ENCODE measurements around the gene ICE1.
"Not testable (repeated sequence)": the region's sequence is repeated elsewhere in the genome, so short reads cannot be mapped to it uniquely, and the experiment has no call there.

Gene ICE1

DNA sequence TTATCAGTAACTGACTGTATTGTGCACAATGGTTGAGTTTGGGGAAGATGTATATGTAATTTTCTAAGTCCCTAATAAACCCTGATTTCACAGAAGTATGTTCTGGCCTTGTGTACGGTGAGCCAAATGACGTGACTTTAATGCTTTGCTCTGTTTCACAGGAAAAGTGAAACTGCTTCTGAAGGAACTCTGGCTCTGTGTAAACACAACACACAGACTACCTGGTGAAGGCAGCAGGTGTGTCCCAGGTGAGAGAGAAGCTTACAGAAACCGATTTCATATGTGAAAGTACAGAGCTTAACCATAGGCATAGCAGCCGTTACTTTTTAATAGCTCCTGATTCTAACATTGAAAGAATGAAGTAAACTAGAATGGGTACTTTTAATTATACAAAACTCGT, 31.9 kb downstream of the ICE1 start:
- DNase-seq, result no peak

DNA sequence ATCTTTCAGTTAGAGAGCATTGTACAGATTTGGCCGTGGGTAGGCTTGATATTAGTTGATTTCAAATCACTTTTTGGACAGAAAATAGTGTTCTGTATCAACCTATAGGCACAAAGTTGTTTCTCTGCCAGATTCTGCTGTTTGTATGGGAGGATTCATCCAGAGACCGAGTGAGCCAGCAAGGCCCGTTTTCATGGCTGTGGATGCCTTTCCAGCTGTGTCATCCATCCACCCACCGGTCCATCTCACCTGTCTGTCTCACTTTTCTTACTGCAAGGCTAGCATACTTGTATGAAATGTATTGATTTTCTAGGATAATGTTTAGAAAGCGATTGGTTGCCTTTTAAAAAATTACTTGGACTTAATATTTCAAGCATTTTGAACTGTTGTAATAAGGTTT, 34.4 kb downstream of the ICE1 start:
- DNase-seq, result no peak

DNA sequence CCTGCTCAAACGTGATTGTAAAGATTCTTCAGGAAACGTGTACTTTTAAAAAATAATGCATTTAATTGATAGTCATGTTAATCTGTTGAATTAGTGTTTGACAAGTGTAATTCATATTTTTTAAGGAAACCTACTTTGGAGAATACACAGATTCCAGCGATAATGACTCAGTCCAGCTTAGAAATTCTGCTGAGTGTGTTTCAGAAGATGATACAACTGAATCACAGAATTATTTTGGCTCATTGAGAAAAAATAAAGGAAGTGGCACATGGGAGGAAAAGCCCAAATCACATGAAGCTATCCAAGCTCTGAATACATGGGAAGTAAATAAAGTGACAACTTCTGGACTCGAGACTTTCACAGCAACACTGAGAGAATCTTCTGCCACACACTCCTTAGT, 37.8 kb downstream of the ICE1 start:
- DNase-seq, result no peak

DNA sequence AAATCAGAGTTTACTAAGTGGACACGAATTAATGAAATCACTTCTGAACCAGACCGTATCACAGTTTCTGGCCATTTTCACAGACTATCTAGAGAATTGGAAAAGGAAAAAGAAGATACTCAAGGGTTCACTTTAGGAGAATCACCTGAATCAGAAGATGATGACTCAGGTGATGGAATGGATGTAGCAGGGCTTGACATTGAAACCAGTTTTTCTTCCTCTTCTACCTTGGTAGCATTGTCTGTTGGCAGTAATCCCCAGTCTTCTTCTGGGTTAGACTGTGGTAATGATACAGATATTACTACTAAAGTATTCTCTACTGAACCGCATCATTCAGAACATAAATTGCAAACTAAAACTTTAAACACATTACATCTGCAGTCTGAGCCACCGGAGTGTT, 38.5 kb downstream of the ICE1 start:
- DNase-seq, result no peak

DNA sequence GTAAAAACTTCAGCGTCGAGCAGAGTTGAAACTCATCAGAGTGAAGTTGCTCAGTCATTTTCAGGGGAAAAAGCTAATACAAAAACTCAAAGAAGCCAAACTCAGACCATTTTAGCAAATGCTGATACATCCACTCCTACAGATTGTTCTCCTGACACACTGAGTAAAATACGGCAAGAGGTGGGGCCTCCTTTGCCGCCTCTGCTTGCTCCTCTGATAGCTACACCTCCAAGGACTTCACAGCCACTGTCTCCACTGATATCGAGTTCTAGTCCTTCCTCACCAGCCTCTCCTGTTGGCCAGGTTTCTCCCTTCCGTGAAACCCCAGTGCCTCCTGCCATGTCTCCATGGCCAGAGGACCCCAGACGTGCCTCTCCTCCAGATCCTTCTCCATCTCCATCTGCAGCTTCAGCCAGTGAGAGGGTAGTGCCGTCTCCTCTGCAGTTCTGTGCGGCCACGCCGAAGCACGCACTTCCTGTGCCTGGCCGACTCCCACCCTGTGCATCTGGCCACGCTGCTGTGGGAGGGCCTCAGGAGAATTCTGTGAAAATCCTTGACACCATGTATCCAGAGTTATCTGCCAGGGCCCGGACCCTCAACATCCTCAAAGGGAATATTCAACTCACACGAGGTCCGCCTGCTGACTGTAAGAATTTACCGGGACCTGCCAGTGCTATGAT, 41.7 kb downstream of the ICE1 start:
- DNase-seq, result no peak

DNA sequence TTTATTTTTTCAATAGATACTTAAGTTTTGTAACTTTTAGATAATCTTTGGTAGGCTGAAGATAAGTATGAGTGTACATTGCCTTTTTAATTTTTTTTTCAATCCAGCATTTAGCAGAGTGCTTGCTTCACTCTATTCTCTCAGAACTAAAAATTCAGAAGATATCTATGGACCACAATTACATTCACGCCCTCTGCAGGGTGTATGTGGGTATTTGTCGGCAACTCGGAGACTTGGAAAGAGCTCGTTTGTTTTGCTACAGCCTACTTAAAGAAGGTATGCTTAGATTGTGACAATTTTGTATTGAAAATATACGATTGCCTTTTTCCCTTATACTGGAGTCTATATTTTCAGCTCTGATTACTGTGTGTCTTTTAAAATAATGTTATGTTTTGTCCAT, 43.8 kb downstream of the ICE1 start:
- DNase-seq, result no peak

DNA sequence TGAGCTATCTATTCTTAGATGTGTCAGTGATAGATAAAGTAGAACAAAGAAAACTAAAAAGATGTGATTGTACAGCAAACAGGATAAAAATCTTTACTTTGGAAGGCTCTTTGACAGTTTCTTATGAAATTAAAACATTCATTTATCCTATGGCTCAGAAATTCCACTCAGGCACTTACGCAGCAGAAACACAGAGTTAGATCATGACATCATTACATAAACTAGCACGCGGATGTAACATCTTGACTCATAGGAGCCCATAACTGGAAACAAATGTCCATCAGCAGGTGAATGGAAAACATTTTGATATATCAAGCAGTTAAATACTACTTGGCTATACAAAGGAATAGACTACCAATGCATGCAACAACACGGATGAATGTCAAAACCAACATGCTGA, 45.3 kb downstream of the ICE1 start:
- no peak for DNase-seq

DNA sequence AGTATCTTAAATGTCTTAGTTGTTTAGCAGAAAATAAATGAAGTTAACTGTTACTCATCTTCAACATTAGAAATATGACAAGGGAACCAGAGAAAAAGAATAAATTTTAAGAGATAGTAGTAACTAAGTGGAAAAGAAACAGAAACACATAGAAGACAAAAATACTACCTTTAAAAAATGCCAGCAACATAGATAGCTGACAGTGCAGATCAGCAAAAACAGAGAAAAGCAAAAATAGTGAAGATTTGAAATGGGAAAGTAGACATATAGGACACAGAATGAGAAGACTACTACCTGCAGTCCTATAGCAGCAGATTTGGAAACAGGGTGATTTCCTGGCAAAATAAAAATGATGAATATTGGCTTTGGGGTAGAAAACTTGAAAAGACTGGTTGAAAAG, 48.5 kb downstream of the ICE1 start:
- DNase-seq, result no peak

DNA sequence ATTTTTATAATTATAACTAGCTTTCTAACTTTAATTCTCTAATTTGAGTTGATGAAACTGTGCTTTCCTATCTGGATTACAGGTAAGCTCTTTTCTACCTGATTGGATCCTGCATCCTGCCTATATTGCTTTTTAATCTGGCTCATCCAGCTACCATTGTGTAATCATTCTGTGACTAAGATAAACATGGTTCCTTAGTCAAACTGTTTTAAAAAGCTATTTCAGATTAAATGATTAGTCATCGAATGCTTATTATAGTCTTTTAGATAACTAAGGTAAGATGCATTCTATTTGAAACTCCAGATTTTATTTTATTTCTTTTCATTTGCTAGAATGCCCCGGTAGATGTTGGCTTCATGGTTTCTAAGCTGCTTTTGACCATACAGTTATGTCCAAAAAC, 50.7 kb downstream of the ICE1 start:
- no peak for DNase-seq

DNA sequence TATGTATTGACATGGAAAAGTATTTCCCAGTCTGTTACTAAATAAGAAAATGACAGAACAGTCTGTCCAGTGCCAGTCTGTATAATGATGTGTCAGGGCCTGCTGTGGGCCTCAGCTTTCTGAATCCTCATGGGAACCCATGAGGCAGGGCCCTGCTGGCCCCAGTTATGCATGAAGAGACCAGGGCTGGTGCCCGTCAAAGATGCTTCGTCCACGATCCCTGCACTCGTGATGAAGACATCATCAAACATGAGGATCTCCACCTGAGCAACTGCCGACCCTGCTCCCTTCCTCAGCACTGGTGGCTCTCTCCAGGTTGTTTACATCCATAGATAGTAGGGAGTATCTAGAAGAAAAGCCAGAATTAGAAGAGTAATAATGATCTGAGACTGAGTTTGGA, 52.5 kb downstream of the ICE1 start:
- DNase-seq, result no peak

DNA sequence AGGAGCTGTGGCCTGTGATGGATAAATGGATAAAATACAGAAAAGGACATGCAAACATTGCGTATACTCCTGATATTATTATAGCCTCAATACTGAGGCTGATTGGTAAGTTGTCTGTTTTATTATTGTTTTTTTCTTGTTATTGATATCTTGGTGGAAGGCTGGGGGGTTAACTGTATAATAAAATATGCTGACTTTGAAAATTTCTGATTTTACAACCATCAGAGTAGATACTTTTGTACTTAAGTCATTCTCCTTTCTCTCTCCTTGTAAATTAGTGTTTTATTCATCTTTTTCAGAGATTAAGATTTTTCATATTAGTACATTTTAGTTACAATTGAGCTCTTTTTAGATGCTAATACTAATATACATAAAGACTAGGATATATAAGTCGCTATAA, 53.5 kb downstream of the ICE1 start:
- DNase-seq, result no peak

DNA sequence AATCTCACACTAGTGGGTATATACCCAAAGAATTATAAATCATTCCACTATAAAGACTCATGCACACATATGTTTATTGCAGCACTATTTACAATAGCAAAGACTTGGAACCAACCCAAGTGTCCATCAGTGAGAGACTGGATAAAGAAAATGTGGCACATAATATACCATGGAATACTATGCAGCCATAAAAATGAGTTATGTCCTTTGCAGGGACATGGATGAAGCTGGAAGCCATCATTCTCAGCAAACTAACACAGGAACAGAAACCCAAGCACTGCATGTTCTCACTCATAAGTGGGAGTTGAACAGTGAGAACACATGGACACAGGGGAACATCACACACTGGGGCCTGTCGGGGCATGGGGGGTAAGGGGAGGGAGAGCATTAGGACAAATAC, 57.1 kb downstream of the ICE1 start:
- DNase-seq, result not testable (repeated sequence)

DNA sequence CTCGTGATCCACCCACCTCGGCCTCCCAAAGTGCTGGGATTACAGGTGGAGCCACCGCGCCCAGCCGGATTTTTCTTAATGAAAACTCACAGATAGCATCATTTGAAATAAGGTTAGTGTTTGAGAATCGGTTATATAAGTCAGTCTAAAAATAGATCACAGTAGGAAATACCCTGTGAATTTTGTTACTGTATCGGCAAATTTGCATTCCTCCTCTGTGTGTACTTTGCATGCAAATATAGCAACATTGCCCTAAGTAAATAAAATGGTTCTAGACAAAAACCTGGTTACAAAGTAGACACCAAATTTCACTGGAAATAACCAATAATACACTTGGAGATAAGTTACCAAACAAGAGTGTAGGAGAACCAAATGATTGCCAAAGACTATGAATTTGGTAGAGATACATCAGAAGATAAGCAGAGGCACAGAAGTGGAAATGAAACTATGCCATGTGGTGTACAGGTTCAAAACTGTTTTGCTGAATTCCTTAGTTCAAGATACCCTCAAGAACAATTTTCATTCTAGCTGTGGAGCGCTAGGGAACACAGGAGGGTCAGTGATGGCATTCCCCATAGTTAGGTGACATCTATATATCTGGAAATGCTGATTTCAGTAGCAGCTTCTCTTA, 58.1 kb downstream of the ICE1 start:
- peak; percentile 86 for DNase-seq

DNA sequence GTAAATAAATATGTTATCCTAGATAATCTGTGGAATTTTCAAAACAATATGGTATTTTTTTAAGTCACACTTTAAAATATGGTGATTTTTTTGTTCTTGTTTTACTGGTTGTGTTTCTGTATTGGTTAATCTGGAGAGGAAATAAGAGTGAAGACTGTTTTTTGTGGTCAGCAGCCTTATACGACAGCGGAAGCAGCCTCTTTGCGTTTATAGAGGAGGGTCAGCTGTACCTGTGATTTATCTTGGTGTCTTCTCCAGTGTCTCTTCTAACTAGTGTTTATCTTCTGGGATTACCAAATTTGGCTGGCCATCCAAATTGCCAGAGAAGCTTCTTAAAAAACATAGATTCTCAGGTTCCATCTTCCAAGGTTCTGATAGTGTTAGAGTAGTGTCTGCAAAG, 58.7 kb downstream of the ICE1 start:
- no peak for DNase-seq

DNA sequence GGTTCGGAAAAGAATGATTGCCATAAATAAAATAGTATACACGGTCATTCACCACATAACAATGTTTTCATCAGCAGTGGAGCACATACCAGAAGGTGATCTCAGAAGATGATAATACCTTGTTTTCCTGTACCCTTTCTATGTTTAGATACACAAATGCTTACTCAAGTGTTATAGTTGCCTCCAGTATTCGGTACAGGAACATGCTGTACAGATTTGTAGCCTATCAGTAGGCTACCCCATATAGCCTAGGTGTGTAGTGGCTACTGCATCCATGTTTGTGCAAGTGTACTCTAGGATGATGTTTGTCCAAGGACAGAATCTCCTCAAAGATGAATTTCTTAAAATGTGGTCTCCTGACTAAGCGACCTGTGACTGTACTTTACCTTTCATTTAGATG, 59.2 kb downstream of the ICE1 start:
- DNase-seq, result no peak

DNA sequence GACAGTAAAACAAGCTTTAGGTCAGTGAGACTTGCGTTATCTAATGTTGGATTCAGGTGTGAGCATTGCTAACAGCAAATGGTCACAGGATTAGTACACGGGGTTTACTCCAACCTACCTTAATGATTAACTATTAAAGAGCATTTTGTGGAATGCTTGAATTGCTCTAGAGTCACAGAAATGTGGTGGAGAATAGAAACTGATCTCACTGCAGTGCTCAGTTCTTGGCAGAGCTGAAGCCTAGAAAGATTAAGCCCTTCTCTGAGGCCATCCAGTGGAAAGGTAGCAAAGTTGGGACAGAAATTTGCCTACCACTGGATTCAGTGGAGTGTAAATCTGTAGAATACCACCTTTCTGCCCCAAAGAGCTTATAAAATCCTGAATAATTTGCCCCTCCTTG, 60.9 kb downstream of the ICE1 start:
- no peak for DNase-seq

DNA sequence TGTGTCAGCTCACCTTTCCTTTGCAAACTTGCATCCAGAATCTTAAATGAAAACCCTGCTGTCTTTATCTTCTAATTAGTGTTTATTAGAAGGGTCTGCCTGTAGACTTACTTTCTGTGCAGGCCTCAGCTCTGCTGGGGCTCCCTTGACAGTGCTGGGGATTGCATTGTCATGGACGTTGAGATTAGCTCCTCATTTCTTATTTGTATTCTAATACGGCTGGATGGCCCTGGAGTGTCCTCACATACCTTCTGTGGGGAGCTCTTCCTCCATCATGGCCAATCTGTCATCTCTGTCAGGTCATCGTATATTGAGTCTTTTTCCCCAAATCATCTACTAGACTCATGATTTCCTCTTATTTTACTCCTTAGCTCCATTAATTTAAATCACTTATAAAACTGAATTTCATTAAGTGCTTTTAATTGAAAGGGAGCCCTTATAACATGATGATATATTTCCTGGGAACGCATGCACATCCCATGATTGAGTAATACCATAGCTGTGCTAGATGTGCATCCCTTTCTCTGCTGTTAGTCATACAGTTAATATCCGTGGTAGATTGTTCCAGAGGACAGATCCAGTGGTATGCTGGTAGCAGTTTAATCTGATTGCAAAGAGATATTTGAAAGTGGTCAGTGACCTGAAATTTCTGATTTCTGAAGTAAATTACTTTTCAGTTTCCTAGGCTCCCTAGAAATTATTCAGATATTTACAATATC, 61.6 kb downstream of the ICE1 start:
- DNase-seq, result no peak

DNA sequence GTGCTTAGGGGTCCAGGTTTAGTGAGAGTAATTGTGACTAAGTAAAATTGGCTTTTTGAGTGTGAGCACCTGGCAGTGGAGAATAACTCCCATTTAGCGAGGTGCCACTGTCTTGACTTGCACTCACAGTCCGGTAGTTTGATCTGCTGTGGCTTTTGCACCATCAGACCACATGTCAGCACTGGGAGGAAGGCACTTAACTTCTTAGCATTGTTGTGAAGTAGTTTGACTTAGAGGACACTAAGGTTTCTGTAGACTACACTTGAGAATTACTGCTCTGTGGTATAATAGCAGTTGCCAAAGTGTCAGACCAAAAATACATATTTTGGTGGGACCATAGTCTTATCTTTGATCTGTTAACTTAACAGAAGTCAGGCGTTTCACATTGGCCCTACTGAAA, 63.6 kb downstream of the ICE1 start:
- no peak for DNase-seq

DNA sequence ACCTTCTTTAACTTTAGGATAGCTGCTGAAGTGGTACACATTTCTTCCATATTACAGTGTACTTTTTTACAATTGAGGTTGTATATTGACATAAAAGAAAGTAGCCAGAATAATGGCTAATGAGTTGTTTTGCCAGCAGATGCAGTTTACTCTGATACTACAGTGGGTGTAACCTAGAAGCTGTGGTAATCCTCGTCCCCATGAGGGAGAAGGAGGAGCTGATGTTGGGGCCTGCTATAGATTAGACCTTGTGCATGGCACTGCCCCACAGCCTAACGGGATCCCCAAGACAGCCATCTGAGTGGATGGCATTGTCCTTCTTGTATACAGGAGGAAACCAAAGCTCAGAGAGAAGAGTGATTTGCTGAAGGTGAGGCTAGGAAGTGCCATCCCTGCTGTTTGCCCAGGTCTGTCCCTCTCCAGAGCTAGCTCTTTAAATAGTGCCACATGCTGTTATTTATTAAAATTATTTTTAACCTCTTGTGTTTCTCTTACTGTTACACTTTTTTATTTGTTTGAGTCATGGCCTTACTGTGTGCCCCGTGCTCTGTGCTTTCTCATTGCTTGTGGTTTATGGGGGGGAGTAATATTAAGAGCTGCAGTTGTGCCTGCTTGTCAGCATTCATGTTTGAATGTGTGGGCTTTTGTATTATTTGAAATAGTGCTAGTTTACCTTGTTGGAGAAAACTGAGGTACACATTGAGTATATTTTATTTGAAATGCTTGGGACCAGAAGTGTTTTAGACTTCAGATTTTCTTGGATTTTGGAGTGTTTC, 65.3 kb downstream of the ICE1 start:
- DNase-seq, result no peak

DNA sequence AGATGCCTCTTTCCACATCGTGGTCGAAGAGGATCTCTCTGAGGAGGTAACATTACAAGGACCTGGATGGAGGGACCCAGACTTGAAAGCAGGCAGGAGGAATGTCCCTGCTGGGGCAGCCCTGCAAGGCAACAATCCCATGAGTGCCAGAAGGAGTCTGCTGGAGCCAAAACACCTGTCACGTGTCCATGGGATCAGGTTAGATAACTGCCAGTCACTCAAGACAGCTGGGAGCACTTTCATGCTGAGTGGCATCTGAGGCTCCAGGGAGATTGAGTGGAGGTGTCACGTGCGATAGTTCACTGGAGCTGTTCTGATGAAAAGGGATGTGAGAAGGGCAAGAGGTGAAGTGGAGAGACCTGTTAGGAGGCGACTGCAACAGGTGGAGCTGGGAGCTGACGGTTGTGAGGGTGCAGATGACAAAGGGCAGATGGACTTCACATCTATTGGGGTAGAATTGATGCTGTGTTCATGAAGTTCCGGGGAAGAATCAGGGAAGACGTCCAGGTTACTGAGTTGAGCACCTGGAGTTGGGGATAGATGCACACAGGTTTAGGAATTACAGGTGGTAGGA, 68.4 kb downstream of the ICE1 start:
- DNase-seq, result no peak

DNA sequence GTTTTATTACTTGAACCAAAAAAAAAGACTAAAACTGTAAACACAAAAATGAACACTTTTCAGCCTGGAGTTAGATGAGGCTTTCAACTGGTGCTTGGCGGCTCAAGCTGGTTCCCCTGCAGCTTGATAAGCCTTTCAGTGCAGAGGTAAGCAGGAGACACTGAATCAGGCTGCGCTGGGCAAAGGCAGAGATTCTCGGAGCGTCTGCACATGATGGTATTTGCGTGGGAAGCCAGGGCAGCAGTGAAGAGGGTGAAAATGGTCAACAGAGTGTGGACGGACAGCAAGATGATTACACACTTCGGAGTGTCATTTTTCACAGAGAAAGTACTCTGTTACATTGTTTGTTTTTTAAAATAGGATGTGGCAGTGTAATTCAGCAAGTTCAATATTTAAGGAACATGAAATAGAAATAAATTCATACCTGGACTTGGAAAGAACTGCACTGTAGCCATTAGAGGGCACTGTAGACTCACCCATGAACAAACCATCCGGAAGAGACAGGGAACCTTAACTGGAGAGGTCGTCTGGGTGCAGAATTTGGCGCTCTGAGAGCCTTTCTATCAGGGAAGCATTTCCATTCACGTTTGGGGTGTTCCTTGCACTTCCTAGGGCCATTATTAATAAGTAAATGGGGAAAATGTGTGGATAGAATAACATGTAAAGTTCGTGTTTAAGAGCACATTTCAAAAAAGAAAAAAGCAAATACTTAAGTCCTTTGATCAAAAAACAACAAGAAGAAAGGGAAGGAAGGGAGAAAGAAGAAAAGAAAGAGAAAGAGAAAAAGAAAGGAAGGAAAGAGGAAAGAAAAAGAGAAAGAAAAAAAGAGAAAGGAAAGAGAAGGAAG, 69.8 kb downstream of the ICE1 start:
- peak; percentile 86 to 91 for DNase-seq

DNA sequence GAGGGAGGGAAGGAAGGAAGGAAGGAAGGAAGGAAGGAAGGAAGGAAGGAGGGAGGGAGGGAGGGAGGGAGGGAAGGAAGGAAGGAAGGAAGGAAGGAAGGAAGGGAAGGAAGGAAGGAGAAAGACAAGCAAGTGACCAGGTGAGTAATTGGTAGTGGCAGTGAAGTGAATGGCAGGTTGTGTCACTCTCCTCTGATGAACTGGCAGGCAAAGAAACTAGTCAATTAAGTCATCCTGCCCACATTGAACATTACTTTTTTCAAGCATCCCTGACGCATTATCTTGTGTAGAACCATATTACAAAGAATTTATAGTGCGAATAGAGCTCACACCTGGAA, 70.4 kb downstream of the ICE1 start:
- not testable (repeated sequence) for DNase-seq
